OCI-LY1 (cell line): ENCODE data around the gene USP47.

Source experiments
- H2AFZ ChIP-seq: fragments of 200-600 bp; sonication (generic), shearing (Covaris generic); 2 replicates; pipeline ENCODE4 v1.6.0; 2014; ENCODE audit warnings: antibody characterized with exemption, mild to moderate bottlenecking, low read length
- H3F3A ChIP-seq: fragments of 200-600 bp; sonication (generic), shearing (Covaris generic); 2 replicates; pipeline ENCODE4 v1.6.0; 2014; ENCODE audit warnings: mild to moderate bottlenecking, antibody characterized with exemption, low read length, moderate library complexity; ENCODE audit not compliant: insufficient read depth
- H3K27ac ChIP-seq: fragments of 200-600 bp; sonication (generic); 2 replicates; pipeline ENCODE4 v1.5.1; 2014; ENCODE audit warnings: low read length, mixed run types, mild to moderate bottlenecking, low read depth; ENCODE audit not compliant: poor library complexity, severe bottlenecking
- H3K27me3 ChIP-seq: fragments of 200-600 bp; sonication (generic); 2 replicates; pipeline ENCODE4 v1.6.0; 2014; ENCODE audit warnings: antibody characterized with exemption, mild to moderate bottlenecking, low read length, moderate library complexity; ENCODE audit not compliant: insufficient read depth
- H3K36me3 ChIP-seq: fragments of 200-600 bp; sonication (generic); 2 replicates; pipeline ENCODE4 v1.6.1; 2014; ENCODE audit warnings: mild to moderate bottlenecking, antibody characterized with exemption, low read length, moderate library complexity, mixed read lengths; ENCODE audit not compliant: insufficient read depth
- H3K4me1 ChIP-seq: fragments of 200-600 bp; sonication (generic); 2 replicates; pipeline ENCODE4 v1.5.1; 2014; ENCODE audit warnings: mild to moderate bottlenecking, low read length, moderate library complexity; ENCODE audit not compliant: insufficient read depth, severe bottlenecking
- H3K4me2 ChIP-seq: fragments of 200-600 bp; sonication (generic), shearing (Covaris generic); 2 replicates; pipeline ENCODE4 v1.6.1; 2014; ENCODE audit warnings: low read length
- H3K4me3 ChIP-seq: fragments of 200-600 bp; sonication (generic); 2 replicates; pipeline ENCODE4 v1.5.1; 2014; ENCODE audit warnings: low read length, low read depth, mild to moderate bottlenecking, mixed read lengths; ENCODE audit not compliant: poor library complexity, severe bottlenecking
- H3K79me2 ChIP-seq: fragments of 200-600 bp; shearing (Covaris generic); 2 replicates; pipeline ENCODE4 v1.6.1; 2016; ENCODE audit warnings: mixed run types, low read length, mixed read lengths; ENCODE audit not compliant: insufficient read depth
- H3K9ac ChIP-seq: fragments of 200-600 bp; sonication (generic), shearing (Covaris generic); 2 replicates; pipeline ENCODE4 v1.6.1; 2014; ENCODE audit warnings: mild to moderate bottlenecking, low read length, mixed read lengths
- H3K9me2 ChIP-seq: fragments of 200-600 bp; sonication (generic), shearing (Covaris generic); 2 replicates; pipeline ENCODE4 v1.6.1; 2014; ENCODE audit warnings: low read depth, mild to moderate bottlenecking, low read length, mixed read lengths
- H3K9me3 ChIP-seq: fragments of 200-600 bp; shearing (Covaris generic); 2 replicates; pipeline ENCODE4 v1.6.1; 2014; ENCODE audit warnings: low read length, mixed read lengths
- H4K20me1 ChIP-seq: fragments of 200-600 bp; sonication (generic), shearing (Covaris generic); 2 replicates; pipeline ENCODE4 v1.6.0; 2016; ENCODE audit warnings: mild to moderate bottlenecking, low read length; ENCODE audit not compliant: insufficient read depth
- CTCF ChIP-seq: fragments of 200-600 bp; sonication (generic), shearing (Covaris generic); IDR thresholded peaks from 2 replicates; pipeline ENCODE4 v1.5.1; 2017; ENCODE audit warnings: mild to moderate bottlenecking, antibody characterized with exemption, low read length, moderate library complexity, mixed read lengths
- EZH2 ChIP-seq: fragments of 200-600 bp; sonication (generic), shearing (Covaris generic); IDR thresholded peaks from 2 replicates; pipeline ENCODE4 v1.8.0; 2017; ENCODE audit warnings: borderline replicate concordance, mixed run types, mild to moderate bottlenecking, antibody characterized with exemption, low read length, moderate library complexity, mixed read lengths

The USP47 gene

GRCh38 chr11:11963067-11963466, 121.3 kb downstream of the USP47 start:
- H3K79me2 ChIP-seq, result no peaks in the 10 kb centered on the region
- no peak for TF ChIP-seq EZH2
- no peak for TF ChIP-seq CTCF
- H3K36me3 ChIP-seq, result no peaks in the 10 kb centered on the region
- 0 out of 2 replicates have a peak, but pooled peaks cover 4% of the 10 kb centered on the region for H3K27me3 ChIP-seq
- H2AFZ ChIP-seq, result no peak overlapping the region
- H3K9me2 ChIP-seq, result no peaks in the 10 kb centered on the region
- H3F3A ChIP-seq, result no peaks in the 10 kb centered on the region
- H3K4me3 ChIP-seq, result no peak overlapping the region
- no peak overlapping the region for H3K9ac ChIP-seq
- H3K4me2 ChIP-seq, result no peak overlapping the region
- no peaks in the 10 kb centered on the region for H3K4me1 ChIP-seq
- H3K9me3 ChIP-seq, result no peaks in the 10 kb centered on the region
- no peak overlapping the region for H3K27ac ChIP-seq
- H4K20me1 ChIP-seq, result no peaks in the 10 kb centered on the region

- no peak overlapping the region for H3K9ac ChIP-seq
- no peak overlapping the region for H2AFZ ChIP-seq
- H3K79me2 ChIP-seq, result no peaks in the 10 kb centered on the region
- no peaks in the 10 kb centered on the region for H3K9me2 ChIP-seq
- no peaks in the 10 kb centered on the region for H3K9me3 ChIP-seq
- TF ChIP-seq CTCF, result no peak
- no peak for TF ChIP-seq EZH2
- H3K4me3 ChIP-seq, result no peak overlapping the region
- no peaks in the 10 kb centered on the region for H3K36me3 ChIP-seq
- no peak overlapping the region for H3K4me2 ChIP-seq
- no peaks in the 10 kb centered on the region for H3K4me1 ChIP-seq
- 0 out of 2 replicates have a peak, but pooled peaks cover 4% of the 10 kb centered on the region for H3K27me3 ChIP-seq
- no peaks in the 10 kb centered on the region for H3F3A ChIP-seq
- H4K20me1 ChIP-seq, result no peaks in the 10 kb centered on the region
- no peak overlapping the region for H3K27ac ChIP-seq
Measured at GRCh38 chr11:11963842-11964773, 122.3 kb downstream of the USP47 start.

- TF ChIP-seq CTCF (no peak), EZH2 (no peak)
Measured at GRCh38 chr11:11964774-11965150, 123.0 kb downstream of the USP47 start.

More at GRCh38 chr11:11964774-11965150, 123.0 kb downstream of the USP47 start:
- Histone ChIP-seq H3K4me2 (no peak overlapping the region), H2AFZ (no peak overlapping the region), H3K9ac (no peak overlapping the region), H3K4me3 (no peak overlapping the region), H3K9me2 (no peaks in the 10 kb centered on the region), H4K20me1 (no peaks in the 10 kb centered on the region), H3K27me3 (0 out of 2 replicates have a peak, but pooled peaks cover 4% of the 10 kb centered on the region), H3K4me1 (no peaks in the 10 kb centered on the region), H3K79me2 (no peaks in the 10 kb centered on the region), H3K9me3 (no peaks in the 10 kb centered on the region), H3K27ac (no peak overlapping the region), H3K36me3 (no peaks in the 10 kb centered on the region), H3F3A (no peaks in the 10 kb centered on the region)
